Lower lobe of right lung (tissue), 2 donors: ENCODE measurements around the gene FPR3. TPM values are rescaled to one million over a fixed set of nuclear protein-coding genes. Genes with fewer than 3 reads are reported as not detected.

Experiments used
- ATAC-seq, 2 donors: fragments of 200-7000 bp; cut with Tn5 transposase; one replicate each; pipeline ENCODE4 v1.9.1; 2020 to 2022; ENCODE audit warnings: mild to moderate bottlenecking in 2 of 2, moderate library complexity in 2 of 2
- DNase-seq: peaks from one replicate; pipeline ENCODE4 v3.0.0-alpha.2; 2020
- H3K27ac ChIP-seq: fragments of 200-600 bp; one replicate; pipeline ENCODE4 v1.8.0; 2022
- H3K27me3 ChIP-seq: fragments of 200-600 bp; one replicate; pipeline ENCODE4 v1.8.0; 2022; ENCODE audit warnings: low read depth
- H3K36me3 ChIP-seq: fragments of 200-600 bp; one replicate; pipeline ENCODE4 v1.8.0; 2022; ENCODE audit warnings: mild to moderate bottlenecking
- H3K4me1 ChIP-seq: fragments of 200-600 bp; one replicate; pipeline ENCODE4 v1.8.0; 2022
- H3K4me3 ChIP-seq: fragments of 200-600 bp; one replicate; pipeline ENCODE4 v1.8.0; 2022; ENCODE audit warnings: mild to moderate bottlenecking
- H3K9me3 ChIP-seq: fragments of 200-600 bp; one replicate; pipeline ENCODE4 v1.8.0; 2022
- intact Hi-C: fragments of 100-400 bp; cut with DNase I; formaldehyde crosslinking; loops from one replicate; pipeline ENCODE4 v1.11.0; 2022
- total RNA-seq: library from RNA; stranded (reverse); fragmentation: NEBNext Ultra II Directional; extraction: Animal tissue kit (Norgen Biotek cat#: 25700); gene quantifications from one replicate; pipeline ENCODE4 v1.2.1, GENCODE V29; 2021
- TF ChIP-seq, protein P1 (sequence below): fragments of 200-600 bp; IDR thresholded peaks from one replicate; pipeline ENCODE4 v1.8.0; 2022; ENCODE audit warnings: antibody characterized with exemption, mild to moderate bottlenecking
- donor health status: DM: no; HTN: yes; CAD: no; lungs with severe emphysema.

FPR3 gene
- total RNA-seq, 1 donor from 2014 or later: 62.3 TPM

DNA sequence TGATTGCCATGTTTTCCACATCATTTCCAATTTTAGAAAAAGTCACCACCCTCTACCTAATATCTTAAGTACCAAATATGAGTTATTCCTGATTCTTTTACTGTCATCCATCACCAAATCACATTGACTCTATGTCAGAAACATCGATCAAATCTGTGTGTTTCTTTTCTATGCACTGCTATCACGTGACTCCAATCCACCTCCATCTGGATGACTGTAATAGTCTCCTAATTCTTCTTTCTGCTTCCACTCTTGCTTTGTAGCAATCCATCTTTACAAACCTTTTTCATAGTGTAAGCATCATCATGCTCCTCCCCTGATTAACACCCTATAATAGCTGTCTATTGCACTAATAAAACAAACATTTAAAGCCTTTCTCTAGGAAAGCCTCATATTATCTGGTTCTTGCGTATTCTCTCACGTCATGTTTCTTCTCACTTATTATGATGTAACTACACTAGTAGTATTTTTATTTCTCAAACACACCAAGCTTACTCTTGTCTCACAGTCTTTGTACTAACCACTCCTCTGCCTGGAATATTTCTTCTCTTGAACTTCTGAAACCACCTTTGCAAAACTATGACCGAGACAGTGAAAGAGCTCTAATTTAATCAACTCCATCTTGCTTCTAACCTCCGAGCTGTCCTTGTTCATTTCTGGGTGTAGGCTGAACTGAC lies 10.7 kb upstream of the FPR3 start:
- Histone ChIP-seq H3K9me3 (no peaks in the 10 kb centered on the region), H3K27ac (peak overlapping the region; percentile 60), H3K4me1 (peaks cover 5% of the 10 kb centered on the region), H3K27me3 (peaks cover under 1% of the 10 kb centered on the region), H3K4me3 (no peak overlapping the region), H3K36me3 (no peaks in the 10 kb centered on the region)
- ATAC-seq (no peak), DNase-seq (no peak)
- TF ChIP-seq, protein P1, sequence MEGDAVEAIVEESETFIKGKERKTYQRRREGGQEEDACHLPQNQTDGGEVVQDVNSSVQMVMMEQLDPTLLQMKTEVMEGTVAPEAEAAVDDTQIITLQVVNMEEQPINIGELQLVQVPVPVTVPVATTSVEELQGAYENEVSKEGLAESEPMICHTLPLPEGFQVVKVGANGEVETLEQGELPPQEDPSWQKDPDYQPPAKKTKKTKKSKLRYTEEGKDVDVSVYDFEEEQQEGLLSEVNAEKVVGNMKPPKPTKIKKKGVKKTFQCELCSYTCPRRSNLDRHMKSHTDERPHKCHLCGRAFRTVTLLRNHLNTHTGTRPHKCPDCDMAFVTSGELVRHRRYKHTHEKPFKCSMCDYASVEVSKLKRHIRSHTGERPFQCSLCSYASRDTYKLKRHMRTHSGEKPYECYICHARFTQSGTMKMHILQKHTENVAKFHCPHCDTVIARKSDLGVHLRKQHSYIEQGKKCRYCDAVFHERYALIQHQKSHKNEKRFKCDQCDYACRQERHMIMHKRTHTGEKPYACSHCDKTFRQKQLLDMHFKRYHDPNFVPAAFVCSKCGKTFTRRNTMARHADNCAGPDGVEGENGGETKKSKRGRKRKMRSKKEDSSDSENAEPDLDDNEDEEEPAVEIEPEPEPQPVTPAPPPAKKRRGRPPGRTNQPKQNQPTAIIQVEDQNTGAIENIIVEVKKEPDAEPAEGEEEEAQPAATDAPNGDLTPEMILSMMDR: no peak
- intact Hi-C loops: no loop called here

DNA sequence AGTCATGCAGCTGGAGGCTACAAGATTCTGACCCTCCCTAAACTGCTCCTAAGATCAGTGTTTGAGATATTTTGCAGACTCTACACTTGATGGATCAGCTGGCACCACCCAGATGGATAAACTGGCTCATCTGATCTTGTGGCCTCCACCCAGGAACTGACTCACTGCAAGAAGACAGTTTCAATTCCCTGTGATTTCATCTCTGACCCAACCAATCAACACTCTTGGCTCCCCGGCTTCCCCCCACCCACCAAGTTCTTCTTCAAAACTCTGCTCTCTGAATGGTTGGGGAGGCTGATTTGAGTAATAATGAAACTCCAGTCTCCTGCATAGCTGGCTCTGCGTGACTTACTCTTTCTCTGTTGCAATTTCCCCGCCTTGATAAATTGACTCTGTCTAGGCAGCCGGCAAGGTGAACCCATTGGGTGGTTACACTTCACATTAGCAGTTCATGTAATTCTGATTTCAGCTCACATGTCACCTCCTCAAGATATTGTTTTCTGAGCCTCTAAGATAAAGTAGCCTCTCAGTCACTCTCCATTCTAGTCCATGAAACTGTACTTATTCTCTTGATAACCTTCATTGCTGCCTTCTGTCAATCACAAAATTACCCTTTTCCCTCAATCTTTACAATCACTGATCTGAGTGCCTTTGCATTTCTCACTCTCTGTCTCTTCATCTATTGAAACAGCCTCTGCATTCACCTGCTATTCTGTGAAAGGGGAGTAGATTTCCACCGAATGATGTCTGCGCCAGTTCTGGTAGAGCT lies 9.9 kb upstream of the FPR3 start:
- Histone ChIP-seq H3K4me3 (no peak overlapping the region), H3K36me3 (no peaks in the 10 kb centered on the region), H3K27me3 (peaks cover 7% of the 10 kb centered on the region), H3K9me3 (no peaks in the 10 kb centered on the region), H3K27ac (peak overlapping the region; percentile 60), H3K4me1 (peaks cover 5% of the 10 kb centered on the region)
- intact Hi-C loops: no loop called here
- DNase-seq (peak; percentile 78), ATAC-seq (peak; percentile 78 to 90)
- TF ChIP-seq, protein P1: no peak

DNA sequence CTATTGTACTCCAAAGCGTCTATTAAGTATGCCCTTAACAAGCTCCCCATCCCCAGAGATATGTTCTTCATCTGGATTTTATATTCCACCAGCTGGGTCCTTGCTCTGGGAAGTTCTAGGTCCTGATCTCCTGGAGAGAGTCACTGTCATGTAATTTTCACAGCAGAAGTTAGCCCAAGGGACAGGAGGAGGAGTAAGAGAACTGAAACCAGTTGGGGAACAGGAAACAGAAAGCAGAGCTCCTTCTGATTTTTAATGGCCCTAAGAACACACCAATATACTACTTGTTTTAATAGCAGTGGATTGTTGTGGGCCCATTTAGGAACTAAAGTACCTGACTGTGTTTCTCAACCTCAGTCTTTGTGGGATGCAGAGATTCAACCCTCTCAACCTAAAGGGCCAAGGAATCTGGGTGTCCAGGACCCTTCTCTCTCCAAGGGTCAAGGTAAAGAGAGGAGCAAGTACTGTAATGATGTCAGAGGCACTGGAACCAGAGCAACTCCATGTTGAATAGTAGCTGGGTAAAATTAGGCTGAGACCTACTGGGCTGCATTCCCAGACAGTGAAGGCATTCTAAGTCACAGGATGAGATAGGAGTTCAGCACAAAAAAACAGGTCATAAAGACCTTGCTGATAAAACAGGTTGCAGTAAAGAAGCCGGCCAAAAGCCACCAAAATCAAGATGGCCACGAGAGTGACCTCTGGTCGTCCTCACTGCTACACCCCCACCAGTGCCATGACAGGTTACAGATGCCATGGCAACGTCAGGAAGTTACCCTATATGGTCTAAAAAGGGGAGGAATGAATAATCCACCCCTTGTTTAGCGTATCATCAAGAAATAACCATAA lies 8.1 kb upstream of the FPR3 start:
- Histone ChIP-seq H3K27ac (no peak overlapping the region), H3K9me3 (no peaks in the 10 kb centered on the region), H3K36me3 (no peaks in the 10 kb centered on the region), H3K4me3 (no peak overlapping the region), H3K27me3 (peaks cover 7% of the 10 kb centered on the region), H3K4me1 (peaks cover 5% of the 10 kb centered on the region)
- intact Hi-C loops: no loop called here
- DNase-seq (no peak), ATAC-seq (peak in 1 of 2 donors; percentile 39)
- TF ChIP-seq, protein P1: no peak

DNA sequence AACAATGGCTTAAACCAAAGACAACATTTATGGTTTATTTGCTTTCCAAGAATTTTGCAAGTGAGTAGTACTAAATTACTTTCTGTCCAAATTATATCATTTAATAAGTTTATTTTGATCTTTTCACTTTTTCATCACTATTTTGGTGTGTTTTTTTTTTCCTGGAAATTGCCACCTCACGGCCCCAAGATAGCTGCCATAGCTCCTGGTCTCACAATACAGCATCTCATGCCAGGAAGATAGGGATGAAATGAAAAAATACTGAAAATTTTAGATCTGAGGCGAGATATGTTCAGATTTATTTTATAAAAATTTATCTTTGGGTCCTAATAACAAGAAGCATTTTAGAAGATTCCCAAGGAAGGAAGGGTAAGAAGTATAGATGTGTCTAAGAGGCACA lies 6.9 kb upstream of the FPR3 start:
- Histone ChIP-seq H3K27me3 (peaks cover 7% of the 10 kb centered on the region), H3K27ac (no peak overlapping the region), H3K4me1 (peaks cover 5% of the 10 kb centered on the region), H3K4me3 (no peak overlapping the region), H3K9me3 (no peaks in the 10 kb centered on the region), H3K36me3 (no peaks in the 10 kb centered on the region)
- no peak for ATAC-seq
- TF ChIP-seq, protein P1: no peak
- intact Hi-C loops: no loop called here
- DNase-seq: no peak

DNA sequence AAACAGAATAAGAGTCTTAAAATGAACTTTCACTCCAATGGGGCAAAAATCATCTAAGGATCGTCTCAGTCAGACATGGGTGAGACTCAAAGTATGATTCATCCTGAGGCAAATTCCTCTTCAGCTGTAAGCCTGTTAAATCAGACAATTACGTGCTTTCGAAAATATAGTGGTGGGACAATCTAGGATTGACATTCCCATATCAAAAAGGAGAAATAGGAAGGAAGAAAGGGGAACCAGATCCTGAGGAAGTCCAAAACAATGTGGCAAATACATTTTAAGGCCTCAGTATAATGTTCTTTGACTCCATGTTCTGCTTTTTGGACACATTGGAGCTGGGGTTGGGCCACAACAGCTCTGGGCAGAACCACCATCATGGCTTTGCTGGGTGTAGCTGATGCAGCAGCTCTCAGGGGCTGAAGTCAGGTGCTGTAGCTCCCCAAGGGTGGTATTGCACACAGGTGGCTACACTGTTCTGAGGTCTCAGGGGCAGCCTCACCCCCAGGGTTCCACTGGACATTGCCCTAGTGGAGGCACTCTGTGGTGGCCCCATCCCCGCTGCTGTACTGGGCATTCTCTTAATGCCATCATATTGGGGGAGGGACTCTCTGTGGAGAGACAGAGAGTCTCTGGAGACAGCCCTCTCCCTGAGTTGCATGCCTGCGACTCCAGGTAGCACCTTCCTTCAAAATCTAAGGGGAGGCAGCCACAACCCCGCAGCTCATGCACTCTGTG lies 5.7 kb upstream of the FPR3 start:
- intact Hi-C loops: no loop called here
- Histone ChIP-seq H3K4me1 (peaks cover 5% of the 10 kb centered on the region), H3K27ac (peak overlapping the region; percentile 18), H3K36me3 (no peaks in the 10 kb centered on the region), H3K4me3 (no peak overlapping the region), H3K9me3 (no peaks in the 10 kb centered on the region), H3K27me3 (peaks cover 7% of the 10 kb centered on the region)
- ATAC-seq: peak; percentile 37 to 40
- TF ChIP-seq, protein P1: no peak
- DNase-seq: no peak
